NCI-H526 treated with DMSO at 0.1 percent for 48 hours (cell line): ENCODE results near the gene PRR15.

ENCODE experiments used
- DNase-seq: peaks from one replicate; lab custom pipeline; 2025; lab: John Stamatoyannopoulos, UW

PRR15 gene

GRCh38 chr7:29569648-29570047, 6.0 kb downstream of the PRR15 start:
- DNase-seq, result peak; percentile 69

GRCh38 chr7:29572558-29572957, 8.9 kb downstream of the PRR15 start:
- no peak for DNase-seq

GRCh38 chr7:29573567-29573966, 9.9 kb downstream of the PRR15 start:
- no peak for DNase-seq

- no peak for DNase-seq
Measured at GRCh38 chr7:29574659-29575058, 11.0 kb downstream of the PRR15 start.

- DNase-seq, result no peak
Measured at GRCh38 chr7:29587195-29587808, 23.7 kb downstream of the PRR15 start.

- no peak for DNase-seq
Measured at GRCh38 chr7:29588212-29588611, 24.6 kb downstream of the PRR15 start.

GRCh38 chr7:29588900-29589696, 25.5 kb downstream of the PRR15 start:
- DNase-seq, result no peak

GRCh38 chr7:29592866-29593265, 29.2 kb downstream of the PRR15 start:
- no peak for DNase-seq

GRCh38 chr7:29593459-29593858, 29.8 kb downstream of the PRR15 start:
- DNase-seq, result no peak

- DNase-seq, result no peak
Measured at GRCh38 chr7:29596593-29597178, 33.1 kb downstream of the PRR15 start.

GRCh38 chr7:29597266-29597665, 33.6 kb downstream of the PRR15 start:
- DNase-seq, result no peak

GRCh38 chr7:29598137-29598536, 34.5 kb downstream of the PRR15 start:
- peak; percentile 42 for DNase-seq

GRCh38 chr7:29598613-29599012, 35.0 kb downstream of the PRR15 start:
- no peak for DNase-seq

GRCh38 chr7:29599026-29599425, 35.4 kb downstream of the PRR15 start:
- no peak for DNase-seq

GRCh38 chr7:29600661-29601060, 37.0 kb downstream of the PRR15 start:
- DNase-seq, result no peak

GRCh38 chr7:29604052-29604451, 40.4 kb downstream of the PRR15 start:
- DNase-seq, result no peak

- no peak for DNase-seq
Measured at GRCh38 chr7:29604702-29605101, 41.1 kb downstream of the PRR15 start.

GRCh38 chr7:29605671-29606070, 42.0 kb downstream of the PRR15 start:
- no peak for DNase-seq

- no peak for DNase-seq
Measured at GRCh38 chr7:29606287-29606721, 42.7 kb downstream of the PRR15 start.

- no peak for DNase-seq
Measured at GRCh38 chr7:29606830-29607229, 43.2 kb downstream of the PRR15 start.

- no peak for DNase-seq
Measured at GRCh38 chr7:29607259-29607658, 43.6 kb downstream of the PRR15 start.

GRCh38 chr7:29607889-29608288, 44.3 kb downstream of the PRR15 start:
- no peak for DNase-seq
